ENCODE results near the gene CFTR.

The CFTR gene

DNA sequence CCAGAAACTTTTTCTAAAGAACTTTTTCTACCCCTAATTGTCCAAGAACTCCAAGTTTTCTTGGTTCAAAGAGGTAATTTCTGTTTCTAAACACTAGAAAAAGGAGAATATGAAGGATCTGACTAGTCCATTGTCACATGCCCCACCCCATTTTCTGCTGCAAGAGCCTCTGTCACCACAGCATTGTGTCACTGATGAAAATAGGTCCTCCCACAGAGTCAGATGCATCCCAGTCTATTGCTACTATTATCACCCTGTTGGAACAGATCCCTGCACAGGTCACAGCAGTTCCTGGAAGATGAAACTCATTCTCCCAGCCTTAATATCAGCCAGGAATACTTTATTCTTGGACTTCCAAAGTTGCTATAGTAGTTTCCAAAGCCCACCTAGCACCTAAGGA, 7.5 kb upstream of the CFTR start:
- no peak overlapping the region for H2BK5ac ChIP-seq (ENCODE audit: low read length)
- H4K5ac ChIP-seq (ENCODE audit: low read length): no peak overlapping the region
- no peak overlapping the region for H3K4ac ChIP-seq (ENCODE audit: low read depth, low read length)
- DNase-seq: no peak
- H2BK120ac ChIP-seq (ENCODE audit: low read depth, low read length): no peak overlapping the region
- no peak overlapping the region for H3K4me2 ChIP-seq (ENCODE audit: low read length)
- H3K27ac ChIP-seq (ENCODE audit: low read depth, low read length): no peak overlapping the region
- H3K36me3 ChIP-seq (ENCODE audit: control insufficient read depth, insufficient read depth, low read length): no peaks in the 10 kb centered on the region
- H3K79me2 ChIP-seq (ENCODE audit: control insufficient read depth, insufficient read depth, low read length): no peaks in the 10 kb centered on the region
- no peak overlapping the region for H3K18ac ChIP-seq (ENCODE audit: low read length)
- H3K9ac ChIP-seq (ENCODE audit: low read length): no peak overlapping the region
- no peaks in the 10 kb centered on the region for H3K79me1 ChIP-seq (ENCODE audit: low read length)
- no peaks in the 10 kb centered on the region for H3K4me1 ChIP-seq (ENCODE audit: control insufficient read depth, low read depth, low read length)
- no peak overlapping the region for H4K8ac ChIP-seq (ENCODE audit: low read depth, low read length)
- H2AK5ac ChIP-seq (ENCODE audit: low read length): no peak overlapping the region
- H3K4me3 ChIP-seq (ENCODE audit: low read length): no peak overlapping the region
- H3K27me3 ChIP-seq (ENCODE audit: insufficient read depth, low read length, poor library complexity): no peaks in the 10 kb centered on the region
- H3K23ac ChIP-seq (ENCODE audit: low read length): no peak overlapping the region
- no peak overlapping the region for H3K56ac ChIP-seq (ENCODE audit: low read length)
- no peak overlapping the region for H2BK15ac ChIP-seq (replicated peaks; ENCODE audit: low read depth)

- Histone ChIP-seq H4K5ac (ENCODE audit: low read length) (no peak overlapping the region), H4K8ac (ENCODE audit: low read depth, low read length) (no peak overlapping the region), H3K9ac (ENCODE audit: low read length) (no peak overlapping the region), H3K4ac (ENCODE audit: low read depth, low read length) (no peak overlapping the region), H3K79me1 (ENCODE audit: low read length) (no peaks in the 10 kb centered on the region), H2BK120ac (ENCODE audit: low read depth, low read length) (no peak overlapping the region), H2BK5ac (ENCODE audit: low read length) (no peak overlapping the region), H3K4me2 (ENCODE audit: low read length) (no peak overlapping the region), H3K4me3 (ENCODE audit: low read length) (no peak overlapping the region), H2AK5ac (ENCODE audit: low read length) (no peak overlapping the region), H3K27me3 (ENCODE audit: insufficient read depth, low read length, poor library complexity) (no peaks in the 10 kb centered on the region), H3K27ac (ENCODE audit: low read depth, low read length) (no peak overlapping the region), H3K56ac (ENCODE audit: low read length) (no peak overlapping the region), H3K36me3 (ENCODE audit: control insufficient read depth, insufficient read depth, low read length) (no peaks in the 10 kb centered on the region), H3K23ac (ENCODE audit: low read length) (no peak overlapping the region), H3K18ac (ENCODE audit: low read length) (no peak overlapping the region), H2BK15ac (replicated peaks; ENCODE audit: low read depth) (no peak overlapping the region), H3K79me2 (ENCODE audit: control insufficient read depth, insufficient read depth, low read length) (no peaks in the 10 kb centered on the region), H3K4me1 (ENCODE audit: control insufficient read depth, low read depth, low read length) (no peaks in the 10 kb centered on the region)
- no CpG with 5 or more reads among the region's 4 CpGs for WGBS (ENCODE audit: extremely low coverage, insufficient coverage, low lambda C conversion rate)
- no peak for DNase-seq
These were observed 3.1 kb upstream of the CFTR start for GRCh38 chr7:117476557-117477215.

- DNase-seq: peak; percentile 54
- Histone ChIP-seq H3K4me2 (ENCODE audit: low read length) (peak overlapping the region; percentile 66), H3K79me2 (ENCODE audit: control insufficient read depth, insufficient read depth, low read length) (no peaks in the 10 kb centered on the region), H2AK5ac (ENCODE audit: low read length) (no peak overlapping the region), H3K4ac (ENCODE audit: low read depth, low read length) (no peak overlapping the region), H3K9ac (ENCODE audit: low read length) (peak overlapping the region; percentile 32), H3K18ac (ENCODE audit: low read length) (no peak overlapping the region), H2BK120ac (ENCODE audit: low read depth, low read length) (no peak overlapping the region), H2BK15ac (replicated peaks; ENCODE audit: low read depth) (no peak overlapping the region), H3K36me3 (ENCODE audit: control insufficient read depth, insufficient read depth, low read length) (no peaks in the 10 kb centered on the region), H3K27ac (ENCODE audit: low read depth, low read length) (no peak overlapping the region), H3K4me3 (ENCODE audit: low read length) (peak overlapping the region; percentile 6), H2BK5ac (ENCODE audit: low read length) (no peak overlapping the region), H4K8ac (ENCODE audit: low read depth, low read length) (no peak overlapping the region), H3K56ac (ENCODE audit: low read length) (no peak overlapping the region), H3K4me1 (ENCODE audit: control insufficient read depth, low read depth, low read length) (no peaks in the 10 kb centered on the region), H4K5ac (ENCODE audit: low read length) (no peak overlapping the region), H3K27me3 (ENCODE audit: insufficient read depth, low read length, poor library complexity) (no peaks in the 10 kb centered on the region), H3K23ac (ENCODE audit: low read length) (no peak overlapping the region), H3K79me1 (ENCODE audit: low read length) (no peaks in the 10 kb centered on the region)
- WGBS (ENCODE audit: extremely low coverage, insufficient coverage, low lambda C conversion rate): no CpG with 5 or more reads among the region's 11 CpGs
These were observed 995 bp upstream of the CFTR start for GRCh38 chr7:117478836-117479224.

- H2BK15ac ChIP-seq (replicated peaks; ENCODE audit: low read depth): no peak overlapping the region
- peak overlapping the region; percentile 32 for H3K9ac ChIP-seq (ENCODE audit: low read length)
- H3K36me3 ChIP-seq (ENCODE audit: control insufficient read depth, insufficient read depth, low read length): no peaks in the 10 kb centered on the region
- no CpG with 5 or more reads among the region's 11 CpGs for WGBS (ENCODE audit: extremely low coverage, insufficient coverage, low lambda C conversion rate)
- H3K23ac ChIP-seq (ENCODE audit: low read length): no peak overlapping the region
- H3K79me1 ChIP-seq (ENCODE audit: low read length): no peaks in the 10 kb centered on the region
- no peak overlapping the region for H2BK5ac ChIP-seq (ENCODE audit: low read length)
- no peak overlapping the region for H4K8ac ChIP-seq (ENCODE audit: low read depth, low read length)
- no peak overlapping the region for H4K5ac ChIP-seq (ENCODE audit: low read length)
- peak overlapping the region; percentile 49 for H3K56ac ChIP-seq (ENCODE audit: low read length)
- no peak overlapping the region for H3K4ac ChIP-seq (ENCODE audit: low read depth, low read length)
- H2AK5ac ChIP-seq (ENCODE audit: low read length): no peak overlapping the region
- no peaks in the 10 kb centered on the region for H3K4me1 ChIP-seq (ENCODE audit: control insufficient read depth, low read depth, low read length)
- H3K27me3 ChIP-seq (ENCODE audit: insufficient read depth, low read length, poor library complexity): no peaks in the 10 kb centered on the region
- H3K18ac ChIP-seq (ENCODE audit: low read length): no peak overlapping the region
- no peak overlapping the region for H3K4me3 ChIP-seq (ENCODE audit: low read length)
- no peaks in the 10 kb centered on the region for H3K79me2 ChIP-seq (ENCODE audit: control insufficient read depth, insufficient read depth, low read length)
- no peak overlapping the region for H3K27ac ChIP-seq (ENCODE audit: low read depth, low read length)
- peak overlapping the region; percentile 66 for H3K4me2 ChIP-seq (ENCODE audit: low read length)
- H2BK120ac ChIP-seq (ENCODE audit: low read depth, low read length): no peak overlapping the region
- DNase-seq: no peak
These were observed 184 bp downstream of the CFTR start for GRCh38 chr7:117480055-117480362.

GRCh38 chr7:117480978-117481377, 1.2 kb downstream of the CFTR start:
- no peaks in the 10 kb centered on the region for H3K79me1 ChIP-seq (ENCODE audit: low read length)
- H3K27ac ChIP-seq (ENCODE audit: low read depth, low read length): no peak overlapping the region
- H3K4me2 ChIP-seq (ENCODE audit: low read length): no peak overlapping the region
- peak; percentile 8 for DNase-seq
- no peak overlapping the region for H4K8ac ChIP-seq (ENCODE audit: low read depth, low read length)
- H3K27me3 ChIP-seq (ENCODE audit: insufficient read depth, low read length, poor library complexity): no peaks in the 10 kb centered on the region
- H3K36me3 ChIP-seq (ENCODE audit: control insufficient read depth, insufficient read depth, low read length): no peaks in the 10 kb centered on the region
- no peak overlapping the region for H3K56ac ChIP-seq (ENCODE audit: low read length)
- no CpG with 5 or more reads among the region's 2 CpGs for WGBS (ENCODE audit: extremely low coverage, insufficient coverage, low lambda C conversion rate)
- no peak overlapping the region for H4K5ac ChIP-seq (ENCODE audit: low read length)
- no peaks in the 10 kb centered on the region for H3K4me1 ChIP-seq (ENCODE audit: control insufficient read depth, low read depth, low read length)
- no peaks in the 10 kb centered on the region for H3K79me2 ChIP-seq (ENCODE audit: control insufficient read depth, insufficient read depth, low read length)
- H3K9ac ChIP-seq (ENCODE audit: low read length): no peak overlapping the region
- no peak overlapping the region for H3K4me3 ChIP-seq (ENCODE audit: low read length)
- H2BK5ac ChIP-seq (ENCODE audit: low read length): no peak overlapping the region
- no peak overlapping the region for H2BK15ac ChIP-seq (replicated peaks; ENCODE audit: low read depth)
- no peak overlapping the region for H2AK5ac ChIP-seq (ENCODE audit: low read length)
- H2BK120ac ChIP-seq (ENCODE audit: low read depth, low read length): no peak overlapping the region
- H3K18ac ChIP-seq (ENCODE audit: low read length): no peak overlapping the region
- no peak overlapping the region for H3K4ac ChIP-seq (ENCODE audit: low read depth, low read length)
- H3K23ac ChIP-seq (ENCODE audit: low read length): no peak overlapping the region

- H2BK5ac ChIP-seq (ENCODE audit: low read length): no peak overlapping the region
These were observed 5.3 kb downstream of the CFTR start for GRCh38 chr7:117485118-117485620.

More at GRCh38 chr7:117485118-117485620, 5.3 kb downstream of the CFTR start:
- Histone ChIP-seq H3K4me1 (ENCODE audit: control insufficient read depth, low read depth, low read length) (no peaks in the 10 kb centered on the region), H3K79me1 (ENCODE audit: low read length) (no peaks in the 10 kb centered on the region), H2BK15ac (replicated peaks; ENCODE audit: low read depth) (no peak overlapping the region), H2BK120ac (ENCODE audit: low read depth, low read length) (no peak overlapping the region), H4K5ac (ENCODE audit: low read length) (no peak overlapping the region), H4K8ac (ENCODE audit: low read depth, low read length) (no peak overlapping the region), H2AK5ac (ENCODE audit: low read length) (no peak overlapping the region), H3K23ac (ENCODE audit: low read length) (no peak overlapping the region), H3K36me3 (ENCODE audit: control insufficient read depth, insufficient read depth, low read length) (no peaks in the 10 kb centered on the region), H3K4me3 (ENCODE audit: low read length) (no peak overlapping the region), H3K79me2 (ENCODE audit: control insufficient read depth, insufficient read depth, low read length) (no peaks in the 10 kb centered on the region), H3K27ac (ENCODE audit: low read depth, low read length) (no peak overlapping the region), H3K56ac (ENCODE audit: low read length) (no peak overlapping the region), H3K9ac (ENCODE audit: low read length) (no peak overlapping the region), H3K4me2 (ENCODE audit: low read length) (no peak overlapping the region), H3K18ac (ENCODE audit: low read length) (no peak overlapping the region), H3K4ac (ENCODE audit: low read depth, low read length) (no peak overlapping the region), H3K27me3 (ENCODE audit: insufficient read depth, low read length, poor library complexity) (no peaks in the 10 kb centered on the region)
- no CpG with 5 or more reads among the region's 2 CpGs for WGBS (ENCODE audit: extremely low coverage, insufficient coverage, low lambda C conversion rate)
- DNase-seq: no peak
